ENCODE results near the gene TTC28.
"Not testable (repeated sequence)": the region's sequence is repeated elsewhere in the genome, so short reads cannot be mapped to it uniquely, and the experiment has no call there.

TTC28 gene

GRCh38 chr22:28679611-28680287, at the start of gene TTC28:
Gene TTC28, minus strand, starts transcription at chr22:28679840. Its CDS starts 117 bp downstream, at chr22:28679723.
- DNase-seq = peak; percentile 88

GRCh38 chr22:28728621-28729313, 49.1 kb upstream of the TTC28 start:
- DNase-seq = no peak

GRCh38 chr22:28728002-28728401, 48.4 kb upstream of the TTC28 start:
- no peak for DNase-seq

- DNase-seq = no peak
These were observed 38.4 kb upstream of the TTC28 start for GRCh38 chr22:28718044-28718443.

GRCh38 chr22:28716686-28717085, 37.0 kb upstream of the TTC28 start:
- no peak for DNase-seq

- DNase-seq = no peak
These were observed 36.0 kb upstream of the TTC28 start for GRCh38 chr22:28715611-28716010.

- no peak for DNase-seq
These were observed 34.5 kb upstream of the TTC28 start for GRCh38 chr22:28714043-28714628.

- DNase-seq = no peak
These were observed 32.5 kb upstream of the TTC28 start for GRCh38 chr22:28711820-28712777.

GRCh38 chr22:28711341-28711740, 31.7 kb upstream of the TTC28 start:
- DNase-seq = no peak

GRCh38 chr22:28710576-28711191, 31.0 kb upstream of the TTC28 start:
- no peak for DNase-seq

- no peak for DNase-seq
These were observed 30.5 kb upstream of the TTC28 start for GRCh38 chr22:28710107-28710506.

GRCh38 chr22:28706845-28707244, 27.2 kb upstream of the TTC28 start:
- no peak for DNase-seq

GRCh38 chr22:28703436-28703835, 23.8 kb upstream of the TTC28 start:
- no peak for DNase-seq

GRCh38 chr22:28702891-28703290, 23.3 kb upstream of the TTC28 start:
- DNase-seq = no peak

GRCh38 chr22:28693041-28693760, 13.6 kb upstream of the TTC28 start:
- not testable (repeated sequence) for DNase-seq

GRCh38 chr22:28689796-28690195, 10.2 kb upstream of the TTC28 start:
- DNase-seq = not testable (repeated sequence)

- not testable (repeated sequence) for DNase-seq
These were observed 3.3 kb upstream of the TTC28 start for GRCh38 chr22:28682966-28683365.

- DNase-seq = not testable (repeated sequence)
These were observed 1.3 kb upstream of the TTC28 start for GRCh38 chr22:28680813-28681490.

- peak; percentile 75 for DNase-seq
These were observed 646 bp downstream of the TTC28 start for GRCh38 chr22:28678778-28679610.

GRCh38 chr22:28678170-28678569, 1.5 kb downstream of the TTC28 start:
- not testable (repeated sequence) for DNase-seq
